Large intestine (tissue), 3 donors: Measurements from ENCODE around the gene JAK1. TPM values are rescaled to one million over a fixed set of nuclear protein-coding genes. Genes with fewer than 3 reads are reported as not detected.
A peak's percentile ranks its signal among the peaks of the same experiment; 100 is the strongest.
"Not testable (repeated sequence)": the region's sequence is repeated elsewhere in the genome, so short reads cannot be mapped to it uniquely, and the experiment has no call there.

Experiments used
- DNase-seq, 2 donors: peaks; one replicate each; pipeline versions ENCODE4 v3.0.0 to v3.0.0-alpha.2; 2013
- H3K27ac ChIP-seq: one replicate; pipeline ENCODE4 v1.5.1; 2013; ENCODE audit warnings: low read length
- H3K27me3 ChIP-seq: 2 replicates; pipeline ENCODE4 v1.6.1; 2013; ENCODE audit warnings: low read length; ENCODE audit not compliant: control insufficient read depth, insufficient read depth
- H3K36me3 ChIP-seq: 2 replicates; pipeline ENCODE4 v1.6.1; 2013; ENCODE audit warnings: low read length; ENCODE audit not compliant: control insufficient read depth, insufficient read depth
- H3K4me1 ChIP-seq: one replicate; pipeline ENCODE4 v1.6.1; 2013; ENCODE audit warnings: low read length; ENCODE audit not compliant: control insufficient read depth, insufficient read depth
- H3K4me3 ChIP-seq: one replicate; pipeline ENCODE4 v1.5.1; 2013; ENCODE audit warnings: low read length
- H3K9me3 ChIP-seq: one replicate; pipeline ENCODE4 v1.6.1; 2013; ENCODE audit warnings: mild to moderate bottlenecking, low read depth, low read length, moderate library complexity; ENCODE audit not compliant: control insufficient read depth
- WGBS: methylation state at CpG from one replicate; pipeline ENCODE4 v1.1.5; 2013; ENCODE audit warnings: low lambda C conversion rate; ENCODE audit not compliant: insufficient coverage; 5-methylcytosine and 5-hydroxymethylcytosine counted together
- polyA plus RNA-seq: library from polyadenylated mRNA; unstranded; fragments of 120-200 nt; gene quantifications from one replicate; pipeline ENCODE4 v1.2.1, GENCODE V29; 2013

The JAK1 gene
- polyA plus RNA-seq, 1 donor: 69.1 TPM

- 77% methylated on average over 4 of the region's 9 CpGs for WGBS
- DNase-seq: peak; percentile 67 to 81
- Histone ChIP-seq H3K36me3 (no peaks in the 10 kb centered on the region), H3K27ac (peak overlapping the region; percentile 2), H3K27me3 (no peaks in the 10 kb centered on the region), H3K4me3 (no peak overlapping the region), H3K4me1 (peaks cover 9% of the 10 kb centered on the region), H3K9me3 (no peaks in the 10 kb centered on the region)
Observed at GRCh38 chr1:64935551-64936155, 30.7 kb downstream of the JAK1 start.

GRCh38 chr1:64934878-64935275, 31.5 kb downstream of the JAK1 start:
- Histone ChIP-seq H3K4me3 (no peak overlapping the region), H3K9me3 (no peaks in the 10 kb centered on the region), H3K27me3 (no peaks in the 10 kb centered on the region), H3K27ac (no peak overlapping the region), H3K36me3 (no peaks in the 10 kb centered on the region), H3K4me1 (peaks cover 9% of the 10 kb centered on the region)
- WGBS: no CpG with 5 or more reads among the region's 1 CpG
- DNase-seq: no peak

GRCh38 chr1:64934115-64934877, 32.1 kb downstream of the JAK1 start:
- DNase-seq: no peak
- Histone ChIP-seq H3K27me3 (no peaks in the 10 kb centered on the region), H3K9me3 (no peaks in the 10 kb centered on the region), H3K36me3 (no peaks in the 10 kb centered on the region), H3K4me1 (peaks cover 9% of the 10 kb centered on the region), H3K27ac (no peak overlapping the region), H3K4me3 (no peak overlapping the region)
- 63% methylated on average over 3 of the region's 9 CpGs for WGBS

DNA sequence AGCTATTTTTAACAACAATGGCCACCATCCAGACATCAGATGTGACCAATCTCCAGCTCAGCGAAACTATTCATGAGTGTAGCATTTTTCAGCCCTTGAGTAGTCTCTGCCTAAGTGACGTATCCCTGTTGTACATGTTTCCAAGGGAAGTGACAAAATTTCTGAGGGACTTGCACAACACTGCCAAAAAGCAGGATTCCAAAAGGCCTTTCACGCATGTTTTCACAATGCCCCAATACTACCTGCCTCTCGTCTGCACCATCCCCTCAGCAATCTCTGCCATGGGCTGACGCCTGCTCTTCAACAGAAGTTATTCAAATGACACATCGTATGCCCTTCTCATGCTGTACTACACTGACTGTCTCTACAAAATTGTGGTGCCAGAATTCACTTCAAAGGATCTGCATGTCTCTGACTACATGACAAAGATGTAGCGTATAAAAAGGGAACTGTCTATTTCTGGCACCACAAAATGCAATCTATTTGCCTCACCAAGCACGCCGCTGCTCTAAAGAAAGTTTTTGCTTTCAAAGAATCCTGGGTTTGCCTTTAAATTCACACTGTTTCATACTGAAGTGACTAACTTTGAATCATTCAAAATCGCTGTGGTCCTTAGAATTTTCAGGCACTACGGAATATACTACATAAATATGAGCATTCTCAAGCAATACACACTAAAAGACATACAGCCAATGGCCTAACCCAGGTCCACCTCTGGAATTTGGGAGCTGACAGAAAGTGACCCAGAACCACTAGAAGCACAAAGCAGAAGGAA, 32.9 kb downstream of the JAK1 start:
- H3K27me3 ChIP-seq: no peaks in the 10 kb centered on the region
- WGBS: 70% methylated on average over 2 of the region's 11 CpGs
- H3K36me3 ChIP-seq: no peaks in the 10 kb centered on the region
- H3K4me1 ChIP-seq: peaks cover 9% of the 10 kb centered on the region
- no peak overlapping the region for H3K27ac ChIP-seq
- DNase-seq: no peak
- H3K9me3 ChIP-seq: no peaks in the 10 kb centered on the region
- H3K4me3 ChIP-seq: no peak overlapping the region

- Histone ChIP-seq H3K4me3 (no peak overlapping the region), H3K36me3 (no peaks in the 10 kb centered on the region), H3K9me3 (no peaks in the 10 kb centered on the region), H3K27me3 (no peaks in the 10 kb centered on the region), H3K27ac (no peak overlapping the region), H3K4me1 (peaks cover 9% of the 10 kb centered on the region)
- no peak for DNase-seq
- 83% methylated on average over 1 of the region's 4 CpGs for WGBS
Observed at GRCh38 chr1:64932962-64933295, 33.4 kb downstream of the JAK1 start.

GRCh38 chr1:64930640-64931039, 35.7 kb downstream of the JAK1 start:
- H3K4me3 ChIP-seq, H3K27me3 ChIP-seq, H3K36me3 ChIP-seq, H3K4me1 ChIP-seq, H3K27ac ChIP-seq, H3K9me3 ChIP-seq, DNase-seq: not testable (repeated sequence)

GRCh38 chr1:64929221-64929620, 37.1 kb downstream of the JAK1 start:
- Histone ChIP-seq H3K27me3 (no peaks in the 10 kb centered on the region), H3K27ac (no peak overlapping the region), H3K9me3 (no peaks in the 10 kb centered on the region), H3K4me3 (no peak overlapping the region), H3K4me1 (no peaks in the 10 kb centered on the region), H3K36me3 (no peaks in the 10 kb centered on the region)
- DNase-seq: no peak

- 100% methylated on average over 2 of the region's 2 CpGs for WGBS
Observed at GRCh38 chr1:64928325-64928724, 38.0 kb downstream of the JAK1 start.

DNA sequence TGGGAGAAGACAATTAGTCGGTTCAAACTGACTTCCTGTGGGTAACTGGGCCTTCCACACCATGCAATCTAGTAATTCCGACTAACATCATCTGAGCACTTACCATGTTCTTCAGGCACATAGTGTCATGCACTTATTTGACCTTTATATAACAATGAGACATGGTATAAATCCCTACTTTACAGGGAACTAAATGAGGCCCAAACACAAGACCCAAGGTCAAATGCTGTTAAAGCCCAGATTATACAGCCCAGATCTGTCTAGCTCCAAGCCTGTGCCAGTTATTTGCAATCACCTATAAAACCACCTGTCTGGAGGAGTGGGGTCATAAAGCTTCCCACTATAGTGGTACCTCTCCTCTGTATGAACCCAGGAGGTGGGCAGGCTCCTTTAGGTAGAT, 40.8 kb downstream of the JAK1 start:
- DNase-seq: no peak
- Histone ChIP-seq H3K9me3 (no peaks in the 10 kb centered on the region), H3K27me3 (no peaks in the 10 kb centered on the region), H3K4me1 (peaks cover 16% of the 10 kb centered on the region), H3K27ac (no peak overlapping the region), H3K36me3 (no peaks in the 10 kb centered on the region), H3K4me3 (no peak overlapping the region)
- WGBS: no CpG with 5 or more reads among the region's 2 CpGs

More at GRCh38 chr1:64928325-64928724, 38.0 kb downstream of the JAK1 start:
- no peaks in the 10 kb centered on the region for H3K27me3 ChIP-seq
- H3K36me3 ChIP-seq: no peaks in the 10 kb centered on the region
- no peaks in the 10 kb centered on the region for H3K9me3 ChIP-seq
- H3K27ac ChIP-seq: no peak overlapping the region
- no peak for DNase-seq
- no peak overlapping the region for H3K4me3 ChIP-seq
- H3K4me1 ChIP-seq: no peaks in the 10 kb centered on the region

DNA sequence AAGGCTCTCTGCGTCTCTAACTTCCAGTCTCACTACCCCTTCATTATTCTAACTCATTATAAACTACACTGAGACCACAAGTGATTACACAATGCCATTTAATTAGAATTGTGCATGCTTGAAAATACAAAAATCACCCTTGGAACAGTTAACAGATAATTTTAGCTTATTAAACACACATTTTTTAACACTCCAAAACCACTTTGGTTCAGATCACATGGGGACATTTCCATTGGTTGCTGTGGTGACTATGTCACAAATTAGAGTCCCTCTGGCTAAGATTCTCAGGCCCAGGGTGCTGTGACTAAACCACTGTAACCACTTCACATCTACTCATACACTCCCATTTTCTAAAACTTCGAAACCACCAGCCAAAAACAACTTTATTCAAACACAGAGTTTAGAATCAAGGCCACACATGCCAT, 43.0 kb downstream of the JAK1 start:
- 100% methylated on average over 1 of the region's 2 CpGs for WGBS
- H3K27ac ChIP-seq: no peak overlapping the region

More for the DNA sequence above, 43.0 kb downstream of the JAK1 start:
- Histone ChIP-seq H3K27me3 (no peaks in the 10 kb centered on the region), H3K36me3 (no peaks in the 10 kb centered on the region), H3K4me1 (peaks cover 24% of the 10 kb centered on the region), H3K9me3 (no peaks in the 10 kb centered on the region), H3K4me3 (no peak overlapping the region)
- DNase-seq: no peak
